ENCODE results near the gene PNLDC1.
"Not testable (repeated sequence)": the region's sequence is repeated elsewhere in the genome, so short reads cannot be mapped to it uniquely, and the experiment has no call there.

Gene PNLDC1

GRCh38 chr6:159849851-159850250 lies 49.8 kb downstream of the PNLDC1 start:
- ATAC-seq: not testable (repeated sequence)

DNA sequence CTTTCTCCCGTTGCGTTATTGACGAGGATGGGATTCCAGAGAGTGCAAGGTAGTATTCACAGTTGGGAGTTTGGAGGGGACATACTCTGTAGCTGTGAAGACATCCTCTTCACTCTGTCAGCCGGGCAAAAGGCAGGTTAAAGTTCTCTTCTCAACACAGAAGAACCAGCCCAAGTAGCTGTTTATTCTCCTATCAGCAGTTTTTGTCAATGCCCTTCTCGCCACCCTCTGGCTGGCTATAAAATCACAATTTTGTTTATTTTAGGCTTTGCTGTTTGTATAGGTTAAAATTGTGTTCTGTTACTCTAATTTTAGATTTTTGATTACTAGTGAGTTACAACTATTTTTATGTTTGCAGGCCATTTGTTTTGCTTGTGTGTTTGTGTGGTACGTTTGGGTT lies 52.8 kb downstream of the PNLDC1 start:
- DNase-seq (no peak), ATAC-seq (no peak)

More at GRCh38 chr6:159849851-159850250, 49.8 kb downstream of the PNLDC1 start:
- not testable (repeated sequence) for DNase-seq

DNA sequence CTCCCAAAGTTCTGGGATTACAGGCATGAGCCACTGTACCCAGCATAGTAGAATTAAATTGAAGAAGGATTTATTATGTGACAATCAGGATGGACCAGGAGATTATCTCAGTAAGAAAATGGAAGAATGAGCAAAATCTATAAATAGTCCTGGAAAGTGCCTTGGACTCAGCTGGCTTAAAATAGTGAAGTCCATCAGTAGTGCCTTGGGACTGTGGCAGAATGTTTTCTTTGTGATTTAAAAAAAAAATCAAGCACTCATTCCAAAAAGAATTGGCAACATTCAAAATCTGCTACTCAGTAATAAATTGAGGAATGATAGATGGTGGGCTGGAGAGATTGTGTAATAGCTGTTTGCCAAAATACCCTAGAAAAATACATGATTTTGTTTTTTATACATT lies 53.7 kb downstream of the PNLDC1 start:
- DNase-seq (no peak), ATAC-seq (no peak)

DNA sequence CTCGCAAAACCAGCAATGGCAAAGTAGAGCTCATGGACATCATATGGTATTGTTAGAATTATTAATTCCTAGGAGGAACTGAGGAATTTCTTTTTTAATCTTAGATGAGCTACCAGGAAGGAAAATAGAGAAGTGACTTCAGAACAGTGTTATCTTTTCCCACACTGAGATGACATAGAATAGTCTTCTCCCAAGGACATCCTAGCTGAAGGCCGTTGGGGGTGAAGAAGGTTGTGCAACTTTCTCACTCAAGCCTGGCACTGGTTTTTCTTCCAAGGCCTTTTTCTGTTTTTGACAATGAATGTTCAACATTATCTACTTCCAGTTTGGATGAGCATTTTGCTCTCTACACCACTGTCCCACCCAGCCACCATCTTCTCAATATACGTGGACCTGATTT lies 54.9 kb downstream of the PNLDC1 start:
- DNase-seq: no peak
- ATAC-seq: no peak

- no peak for ATAC-seq
- no peak for DNase-seq
Observed at GRCh38 chr6:159858259-159858658, 58.2 kb downstream of the PNLDC1 start.

DNA sequence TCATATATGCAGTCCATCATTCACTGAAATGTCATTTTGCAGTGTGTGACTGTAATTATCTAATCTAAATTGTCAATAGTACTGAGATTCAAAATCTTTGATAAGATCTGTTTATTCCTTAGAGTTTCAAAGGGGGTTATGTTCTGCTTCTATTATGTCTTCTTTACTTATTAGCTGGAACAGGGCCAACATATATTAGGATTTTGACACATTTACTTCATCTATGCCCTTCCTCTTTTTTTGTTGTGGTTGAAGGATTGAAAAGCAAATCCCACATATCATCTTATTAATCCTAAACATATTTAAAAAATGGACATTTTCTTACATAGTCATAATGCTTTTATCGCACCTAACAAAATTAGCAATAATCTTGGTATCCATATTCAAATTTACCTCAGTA lies 60.4 kb downstream of the PNLDC1 start:
- no peak for DNase-seq
- no peak for ATAC-seq

DNA sequence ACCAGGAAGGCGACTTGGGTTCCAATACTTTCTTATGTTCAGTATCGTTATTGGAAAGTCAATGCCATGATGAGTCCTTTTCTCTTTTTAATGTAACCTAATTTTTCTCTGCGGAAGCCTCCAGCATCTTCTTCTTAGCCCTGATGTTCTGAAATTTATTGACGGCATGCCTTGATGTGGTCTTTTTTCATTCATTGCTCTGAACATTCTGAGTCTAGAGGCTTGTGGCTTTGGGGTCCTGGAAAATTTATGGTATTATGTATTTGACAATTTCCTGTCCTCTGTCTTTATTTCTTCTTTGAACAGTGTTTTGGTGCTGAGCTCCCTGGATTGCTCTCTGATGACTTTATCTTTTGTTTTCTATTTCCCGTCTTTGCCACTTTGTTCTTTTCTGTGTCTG lies 62.0 kb downstream of the PNLDC1 start:
- DNase-seq (no peak), ATAC-seq (no peak)

- ATAC-seq: not testable (repeated sequence)
- peak; percentile 42 for DNase-seq
Observed at GRCh38 chr6:159863341-159863740, 63.3 kb downstream of the PNLDC1 start.

- no peak for ATAC-seq
- no peak for DNase-seq
Observed at GRCh38 chr6:159865226-159865920, 65.3 kb downstream of the PNLDC1 start.

GRCh38 chr6:159866286-159867247 lies 66.5 kb downstream of the PNLDC1 start:
- ATAC-seq: no peak
- DNase-seq: no peak

All from stimulated activated naive CD8-positive, alpha-beta T cell treated with anti-CD3 and anti-CD28 coated beads, Interleukin-15, Interleukin-2, amounts not matched to agents 100 U/mL and 50 U/mL, for 24 hours (primary cell).